ENCODE data around the gene WFDC1. TPM values are rescaled to one million over a fixed set of nuclear protein-coding genes. Genes with fewer than 3 reads are reported as not detected.

WFDC1 gene
- polyA plus RNA-seq, 1 donor: 1.8 TPM

GRCh38 chr16:84272740-84273320, 21.8 kb upstream of the WFDC1 start:
- no peak for DNase-seq (ENCODE audit: low read depth)

GRCh38 chr16:84274515-84274914, 20.2 kb upstream of the WFDC1 start:
- no peak for DNase-seq (ENCODE audit: low read depth)

GRCh38 chr16:84275585-84276151, 19.0 kb upstream of the WFDC1 start:
- no peak for DNase-seq (ENCODE audit: low read depth)

- no peak for DNase-seq (ENCODE audit: low read depth)
Observed at GRCh38 chr16:84277244-84277823, 17.3 kb upstream of the WFDC1 start.

GRCh38 chr16:84278333-84278732, 16.3 kb upstream of the WFDC1 start:
- no peak for DNase-seq (ENCODE audit: low read depth)

GRCh38 chr16:84278968-84279367, 15.7 kb upstream of the WFDC1 start:
- no peak for DNase-seq (ENCODE audit: low read depth)

- no peak for DNase-seq (ENCODE audit: low read depth)
Observed at GRCh38 chr16:84279881-84280280, 14.8 kb upstream of the WFDC1 start.

GRCh38 chr16:84281074-84281473, 13.6 kb upstream of the WFDC1 start:
- no peak for DNase-seq (ENCODE audit: low read depth)

- DNase-seq (ENCODE audit: low read depth): no peak
Observed at GRCh38 chr16:84282533-84282932, 12.1 kb upstream of the WFDC1 start.

GRCh38 chr16:84283314-84284153, 11.1 kb upstream of the WFDC1 start:
- DNase-seq (ENCODE audit: low read depth): no peak

- DNase-seq (ENCODE audit: low read depth): no peak
Observed at GRCh38 chr16:84284154-84284722, 10.4 kb upstream of the WFDC1 start.

GRCh38 chr16:84286578-84287240, 8.0 kb upstream of the WFDC1 start:
- DNase-seq (ENCODE audit: low read depth): no peak

GRCh38 chr16:84288902-84289301, 5.8 kb upstream of the WFDC1 start:
- DNase-seq (ENCODE audit: low read depth): no peak

GRCh38 chr16:84291226-84291625, 3.5 kb upstream of the WFDC1 start:
- no peak for DNase-seq (ENCODE audit: low read depth)

GRCh38 chr16:84292011-84292410, 2.7 kb upstream of the WFDC1 start:
- no peak for DNase-seq (ENCODE audit: low read depth)

- no peak for DNase-seq (ENCODE audit: low read depth)
Observed at GRCh38 chr16:84293406-84293805, 1.3 kb upstream of the WFDC1 start.

GRCh38 chr16:84294117-84294516, 561 bp upstream of the WFDC1 start:
- no peak for DNase-seq (ENCODE audit: low read depth)

- no peak for DNase-seq (ENCODE audit: low read depth)
Observed at GRCh38 chr16:84295203-84295860, 654 bp downstream of the WFDC1 start.

GRCh38 chr16:84298376-84298899, 3.8 kb downstream of the WFDC1 start:
- no peak for DNase-seq (ENCODE audit: low read depth)

- no peak for DNase-seq (ENCODE audit: low read depth)
Observed at GRCh38 chr16:84299734-84300440, 5.2 kb downstream of the WFDC1 start.

Measured in forelimb muscle (tissue), 1 donor.